ENCODE data around the gene ZNF628. TPM values are rescaled to one million over a fixed set of nuclear protein-coding genes. Genes with fewer than 3 reads are reported as not detected.
A peak's percentile ranks its signal among the peaks of the same experiment; 100 is the strongest.

ZNF628 gene
- total and polyA plus RNA-seq, 2 of the 4 experiments (the other 2 are of a cell fraction), result 0.18 to 1.9 TPM

GRCh38 chr19:55486043-55486970, 9.9 kb downstream of the ZNF628 start:
- Histone ChIP-seq H3K9me1 (ENCODE audit: insufficient read depth, low read length) (0 out of 2 replicates have a peak, but pooled peaks cover 4% of the 10 kb centered on the region), H3K14ac (replicated peaks; ENCODE audit: low read depth, low read length) (peak overlapping the region; percentile 63; the same call in 1 of the 2 replicates), H3K9ac (ENCODE audit: low read depth, low read length) (peak overlapping the region; percentile 51), H3K4me1 (ENCODE audit: control insufficient read depth, insufficient read depth, low read length) (peaks cover 30% of the 10 kb centered on the region), H3K4me2 (ENCODE audit: low read depth, low read length) (peak overlapping the region; percentile 66), H3K23ac (ENCODE audit: low read depth, low read length) (peak overlapping the region; percentile 24), H4K8ac (ENCODE audit: low read depth in 2 of 2, low read length in 2 of 2) (peak overlapping the region; percentile 74 to 90; a peak in 2 of 4 replicates), H3K4ac (ENCODE audit: low read depth, low read length) (peak overlapping the region; percentile 82), H2BK5ac (ENCODE audit: low read depth, low read length, poor library complexity, severe bottlenecking) (peak overlapping the region; percentile 90), H3K27me3 (ENCODE audit: control insufficient read depth, insufficient read depth, low read length) (no peaks in the 10 kb centered on the region), H3K27ac (ENCODE audit: insufficient read depth, low read length) (peak overlapping the region; percentile 89), H3K18ac (ENCODE audit: low read depth, low read length) (peak overlapping the region; percentile 44; the same call in 1 of the 2 replicates), H4K20me1 (ENCODE audit: insufficient read depth, low read length) (0 out of 2 replicates have a peak, but pooled peaks cover 4% of the 10 kb centered on the region), H2AK5ac (ENCODE audit: low read depth, low read length) (peak overlapping the region; percentile 85), H2BK15ac (ENCODE audit: low read depth, low read length) (no peak overlapping the region), H3K9me3 (ENCODE audit: control insufficient read depth, insufficient read depth, low read length) (no peaks in the 10 kb centered on the region), H3K56ac (ENCODE audit: extremely low read depth, insufficient read depth, low read length) (no peak overlapping the region), H4K5ac (ENCODE audit: low read depth, low read length) (peak overlapping the region; percentile 49), H2BK120ac (ENCODE audit: low read depth, low read length) (peak overlapping the region; percentile 58; the same call in 1 of the 2 replicates), H4K91ac (ENCODE audit: insufficient read depth, low read depth, low read length) (peak overlapping the region; percentile 62), H3K4me3 (ENCODE audit: insufficient read depth, low read depth, low read length) (no peak overlapping the region), H3K79me1 (ENCODE audit: low read depth in 1 of 2, low read length in 2 of 2) (peaks cover 5 to 36% of the 10 kb centered on the region in 2 experiments), H2AK9ac (replicated peaks; ENCODE audit: low read depth, low read length, poor library complexity) (peak overlapping the region; percentile 99), H2BK20ac (ENCODE audit: low read depth, low read length) (no peak overlapping the region), H3K36me3 (ENCODE audit: control insufficient read depth, insufficient read depth, low read length) (peaks cover 10% of the 10 kb centered on the region; the same call in 1 of the 2 replicates), H2AFZ (replicated peaks; ENCODE audit: low read length, poor library complexity) (peak overlapping the region; percentile 76)
- in situ Hi-C loops (cut with MboI; ENCODE audit: low sequenced_read_pairs) (loop anchor here (25.0 kb wide), 1 partner anchor 1024 kb away; the partner anchor contains the start of genes CDC42EP5 and LENG9), dilution Hi-C loops (cut with HindIII; ENCODE audit: low sequenced_read_pairs, unreplicated experiment) (no loop called here), intact Hi-C loops (cut with micrococcal nuclease) (no loop called here)
- DNase-seq (no peak), ATAC-seq (ENCODE audit: low read depth) (no peak)
- TF ChIP-seq SMC3 (IDR thresholded peaks at IDR 0.05; ENCODE audit: low read depth, low read length), result no peak
- TF ChIP-seq POLR2A (IDR thresholded peaks at IDR 0.05; ENCODE audit: low read depth, low read length), result no peak; the same call in 1 of the 2 replicates
- no peak for TF ChIP-seq RFX5 (IDR thresholded peaks at IDR 0.05; ENCODE audit: low read depth, low read length)
- TF ChIP-seq CTCF (conservative IDR thresholded peaks at IDR 0.05; ENCODE audit: low read depth, low read length), result no peak
- no peak for TF ChIP-seq CEBPB (IDR thresholded peaks at IDR 0.05; ENCODE audit: low read depth, low read length)
- ChIA-PET CTCF (interaction anchor here (1.1 kb wide), 1 partner anchor 17 kb away, joined by 6 read pairs; no protein-coding TSS in a partner anchor), POLR2A (ENCODE audit: unreplicated experiment) (interaction anchor here (2.2 kb wide), 1 partner anchor 10 kb away, joined by 8 read pairs; the partner anchor contains the start of gene ZNF628)
- WGBS, 2 experiments (ENCODE audit: extremely low coverage in 2 of 2, insufficient read length in 1 of 2), result 83% methylated on average over 40 of the region's 53 CpGs; no CpG with 5 or more reads in 1 of the 2 experiments
- BruUV-seq (replicated peaks), result no TSS peak
